Stimulated activated CD4-positive, alpha-beta T cell treated with anti-CD3 and anti-CD28 coated beads, Interleukin-2, amount 100 ng/mL, for 48 hours (primary cell): ENCODE measurements around the gene SORL1.
"Not testable (repeated sequence)": the region's sequence is repeated elsewhere in the genome, so short reads cannot be mapped to it uniquely, and the experiment has no call there.

Experiments used
- DNase-seq, 2 donors: peaks; one replicate each; pipeline ENCODE4 v3.0.0-alpha.2; 2020

Gene SORL1

DNA sequence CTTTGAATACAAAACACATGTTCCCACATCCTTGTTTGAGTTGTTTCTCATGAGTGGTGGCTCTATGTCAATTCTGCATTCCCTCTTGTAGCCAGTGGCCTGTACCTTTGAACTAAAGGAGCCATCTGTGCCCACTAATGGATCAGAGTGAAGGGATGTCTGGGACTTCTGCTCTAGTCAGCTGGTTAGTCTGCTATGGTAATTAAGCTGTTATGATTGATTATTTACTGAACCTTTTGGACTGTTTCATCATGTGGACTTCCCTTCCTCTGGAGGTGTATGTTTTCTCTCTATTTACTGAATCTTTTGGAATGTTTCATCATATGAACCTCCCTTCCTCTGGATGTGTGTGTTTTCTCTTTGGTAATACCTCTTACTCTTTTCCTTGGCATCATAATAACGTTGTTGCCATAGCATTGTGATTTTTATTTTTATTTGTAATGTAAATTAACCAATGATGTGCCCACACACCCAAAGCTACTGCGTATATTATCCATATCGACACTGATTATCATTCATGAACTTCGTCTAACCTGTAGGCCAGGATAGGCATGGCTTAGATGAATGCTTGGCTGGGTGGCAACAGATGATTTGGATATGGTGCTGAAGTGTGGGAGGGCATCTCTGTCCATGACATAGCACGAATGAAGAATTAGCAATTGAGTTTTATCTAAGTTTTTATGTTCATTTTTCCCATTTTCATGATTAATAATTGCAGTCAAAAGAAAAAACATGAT is 113.0 kb downstream of the SORL1 start:
- no peak for DNase-seq

DNA sequence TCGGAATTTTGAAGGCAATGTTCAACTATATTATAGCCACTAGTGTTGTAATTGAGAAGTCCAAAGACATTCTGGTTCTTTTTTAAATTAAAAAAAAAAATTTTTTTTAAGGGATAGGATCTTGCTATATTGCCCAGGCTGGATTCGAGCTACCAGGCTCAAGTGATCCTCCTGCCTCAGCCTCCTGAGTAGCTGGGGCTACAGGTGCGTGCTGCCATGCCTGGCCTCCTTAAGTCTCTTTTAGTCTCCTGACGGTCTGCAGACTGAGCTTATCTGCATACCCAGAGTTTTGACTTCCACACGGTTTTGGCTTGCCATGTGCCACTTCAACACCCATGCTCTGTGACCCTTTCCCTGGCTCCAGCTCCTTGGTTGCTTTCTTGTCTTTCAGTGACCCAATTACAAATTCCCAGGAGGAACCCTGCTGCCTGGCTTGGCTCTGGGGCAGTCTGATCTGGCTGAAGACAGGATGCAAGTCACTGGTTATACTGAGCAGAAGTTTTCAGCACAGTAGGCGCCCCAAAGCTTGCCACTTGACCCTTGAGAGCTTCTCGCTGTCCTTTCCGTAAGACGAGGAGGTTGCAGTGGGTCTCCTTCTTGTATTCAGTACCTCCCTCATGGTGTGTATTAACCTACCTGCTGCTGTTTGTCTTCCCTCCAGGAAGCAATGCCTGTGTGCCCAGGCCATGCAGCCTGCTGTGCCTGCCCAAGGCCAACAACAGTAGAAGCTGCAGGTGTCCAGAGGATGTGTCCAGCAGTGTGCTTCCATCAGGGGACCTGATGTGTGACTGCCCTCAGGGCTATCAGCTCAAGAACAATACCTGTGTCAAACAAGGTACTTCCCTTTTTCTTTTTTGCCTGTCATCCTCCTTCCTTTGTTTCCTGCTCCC is 114.4 kb downstream of the SORL1 start:
- DNase-seq, result no peak

DNA sequence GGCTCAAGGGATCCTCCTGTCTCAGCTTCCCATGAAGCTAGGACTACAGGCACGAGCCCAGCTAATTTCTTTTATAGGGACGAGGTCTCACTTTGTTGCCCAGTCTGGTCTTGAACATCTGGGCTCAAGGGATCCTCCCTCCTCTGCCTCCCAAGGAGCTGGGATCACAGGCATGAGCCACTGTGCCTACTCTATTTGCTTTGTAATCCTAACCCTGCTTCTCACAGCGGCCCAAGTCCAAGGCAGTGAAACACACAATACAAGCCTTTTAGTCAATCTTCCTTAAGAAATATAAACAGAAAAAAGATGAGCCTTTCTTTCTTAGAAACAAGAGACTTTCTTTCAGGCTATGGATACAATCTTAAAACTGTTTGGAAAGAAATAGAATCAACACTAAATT is 115.9 kb downstream of the SORL1 start:
- DNase-seq, result no peak

- not testable (repeated sequence) for DNase-seq
Observed at GRCh38 chr11:121569332-121570299, 117.5 kb downstream of the SORL1 start.

DNA sequence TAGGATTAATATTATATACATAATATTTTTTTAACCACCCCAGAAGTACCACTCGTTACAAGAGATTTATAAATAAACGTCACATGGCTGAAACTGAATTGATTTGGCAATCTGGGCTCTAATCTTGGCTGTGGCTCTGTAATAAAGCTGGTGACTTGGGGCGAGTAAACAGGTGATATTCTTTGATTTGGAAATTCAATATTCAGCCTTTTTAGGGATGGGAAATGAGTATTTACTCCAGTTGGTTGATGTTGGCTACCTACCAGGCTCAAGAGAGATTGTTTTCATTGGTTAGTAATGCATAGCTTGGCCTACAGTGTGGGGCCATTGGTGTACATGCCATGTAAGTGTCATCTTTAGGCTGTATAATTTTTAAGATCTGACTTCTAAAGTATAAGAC is 118.3 kb downstream of the SORL1 start:
- DNase-seq, result no peak

- no peak for DNase-seq
Observed at GRCh38 chr11:121571506-121571905, 119.4 kb downstream of the SORL1 start.

GRCh38 chr11:121572571-121573059 is 120.5 kb downstream of the SORL1 start:
- DNase-seq, result no peak

- DNase-seq, result no peak
Observed at GRCh38 chr11:121574801-121575200, 122.7 kb downstream of the SORL1 start.

DNA sequence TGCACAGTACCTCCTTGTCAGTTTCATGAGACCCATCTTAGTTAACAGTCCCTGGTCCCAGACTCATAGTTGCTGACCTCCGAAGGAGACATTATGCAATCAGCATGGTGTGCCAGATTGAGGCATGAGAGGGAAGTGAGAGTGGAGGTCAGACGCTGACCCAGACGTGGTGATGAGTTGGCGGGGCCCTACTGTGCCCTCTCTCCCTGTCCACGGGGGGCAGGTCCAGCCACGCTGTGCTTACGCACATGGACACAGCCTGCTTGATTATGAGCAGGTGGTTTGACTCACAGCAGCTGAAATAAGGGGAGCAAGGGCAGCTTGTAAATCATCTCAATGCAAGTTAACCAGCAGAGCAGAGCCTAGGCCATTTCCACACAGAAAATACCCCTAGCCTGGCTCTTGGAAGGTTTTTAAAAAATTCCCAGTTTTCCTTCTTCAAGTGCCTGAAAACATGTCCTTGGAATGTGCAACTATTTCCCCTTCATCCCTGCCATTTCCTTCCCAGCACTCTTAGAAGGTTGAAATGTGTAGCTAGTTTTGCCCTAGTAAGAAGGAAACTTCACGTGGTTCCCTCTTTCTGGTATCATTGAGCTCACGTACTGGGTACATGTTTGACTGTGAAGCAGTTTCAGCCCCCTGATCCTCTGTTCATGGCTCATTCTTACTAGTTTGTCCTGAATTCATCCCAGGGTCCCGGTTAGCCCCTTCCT is 123.3 kb downstream of the SORL1 start:
- DNase-seq, result no peak

DNA sequence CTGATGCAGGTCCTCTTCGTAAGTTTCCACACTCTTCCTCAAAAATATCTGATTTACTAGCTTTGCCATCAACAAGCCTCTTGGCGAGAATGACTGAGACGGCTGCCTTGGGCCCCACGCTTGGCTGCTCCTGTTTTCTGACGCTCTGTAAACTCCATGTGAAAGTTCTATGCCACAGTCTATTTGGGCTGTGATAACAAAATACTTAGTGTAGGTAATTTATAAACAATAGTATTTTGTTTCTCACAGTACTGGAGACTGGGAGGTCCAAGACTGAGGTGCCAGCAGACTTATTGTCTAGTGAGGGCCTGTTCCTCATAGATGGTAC is 123.8 kb downstream of the SORL1 start:
- DNase-seq, result no peak

DNA sequence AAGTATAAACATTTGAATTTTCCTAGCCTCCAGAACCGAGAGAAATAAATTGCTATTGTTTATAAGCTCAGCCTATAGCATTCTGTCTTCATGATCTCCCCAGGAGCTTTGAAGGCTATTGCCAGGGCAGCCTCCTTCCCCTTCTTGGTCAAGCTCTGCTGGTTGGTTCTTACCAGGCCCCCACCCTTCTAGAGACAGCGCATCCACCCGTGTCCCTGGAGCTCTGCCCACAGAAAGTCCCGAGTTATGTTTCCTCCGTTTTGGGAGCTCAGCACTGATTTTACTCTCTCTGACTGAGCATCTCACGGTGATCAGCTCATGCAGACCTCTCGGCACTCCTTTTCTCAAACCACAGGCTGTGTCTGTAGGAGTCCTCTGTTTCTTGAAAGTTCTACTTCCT is 124.4 kb downstream of the SORL1 start:
- DNase-seq, result no peak

DNA sequence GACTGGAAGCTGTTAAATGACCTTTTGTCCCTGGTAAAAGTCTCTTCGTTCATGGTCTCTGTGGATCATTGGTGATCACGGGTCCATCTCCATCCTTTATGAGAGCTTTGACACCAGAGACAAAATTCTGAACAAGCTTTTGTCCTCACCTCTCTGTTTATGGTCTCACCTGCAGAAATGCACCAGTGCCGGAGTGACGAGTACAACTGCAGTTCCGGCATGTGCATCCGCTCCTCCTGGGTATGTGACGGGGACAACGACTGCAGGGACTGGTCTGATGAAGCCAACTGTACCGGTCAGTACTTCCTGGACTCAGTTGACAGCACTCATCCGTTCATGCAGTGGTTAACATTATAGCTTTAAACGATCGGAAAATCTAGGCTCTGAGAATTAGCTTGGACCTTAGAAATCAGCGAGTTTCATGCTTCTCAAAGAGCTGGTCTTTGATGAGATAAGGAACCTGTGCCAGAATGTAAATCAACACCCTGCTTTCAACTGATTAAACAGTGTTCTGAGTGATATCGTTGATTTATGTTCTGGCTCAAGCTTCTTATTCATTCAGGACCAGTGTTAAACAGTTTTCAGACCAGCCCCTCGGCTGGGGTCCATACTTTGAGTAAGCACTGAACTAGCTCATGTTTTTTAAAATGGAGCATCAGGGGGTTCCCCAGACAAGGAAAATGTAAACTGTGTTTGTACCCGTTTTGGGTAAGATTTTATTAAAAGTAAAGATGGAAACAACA is 125.2 kb downstream of the SORL1 start:
- DNase-seq, result no peak

DNA sequence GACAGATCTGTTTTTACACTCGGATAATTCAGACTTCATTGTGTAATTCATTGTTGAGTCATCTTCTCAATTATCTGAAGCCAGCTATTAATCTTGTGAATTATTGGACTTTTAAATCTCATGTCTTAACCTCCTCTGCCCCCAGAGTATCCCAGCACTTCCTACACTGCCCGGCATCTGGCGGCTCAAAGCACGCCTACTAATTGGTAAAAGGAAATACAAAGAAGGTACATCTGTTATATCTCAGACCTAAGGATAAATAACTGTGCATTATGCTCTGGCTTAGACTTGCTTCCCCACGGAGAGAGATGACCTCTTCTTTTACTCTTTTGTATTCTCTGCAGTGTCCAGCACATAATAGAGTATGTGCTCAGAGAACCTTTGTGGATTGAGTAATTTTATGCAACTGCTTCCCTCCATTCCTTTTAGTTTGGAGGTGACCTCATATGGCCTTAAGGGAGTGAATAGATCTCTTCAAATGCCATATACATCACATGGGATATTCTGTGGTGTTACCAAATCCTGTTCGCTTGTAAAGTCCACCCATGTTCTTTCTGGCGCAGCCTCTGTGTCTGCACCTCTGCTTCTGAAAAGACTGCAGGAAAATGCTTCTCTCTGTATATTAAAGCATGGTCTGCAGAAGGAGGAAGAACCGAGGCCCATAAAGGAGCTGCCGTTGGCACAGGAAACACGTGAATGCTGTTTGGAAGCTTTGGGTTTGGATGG is 126.3 kb downstream of the SORL1 start:
- no peak for DNase-seq

- no peak for DNase-seq
Observed at GRCh38 chr11:121580154-121580553, 128.0 kb downstream of the SORL1 start.

DNA sequence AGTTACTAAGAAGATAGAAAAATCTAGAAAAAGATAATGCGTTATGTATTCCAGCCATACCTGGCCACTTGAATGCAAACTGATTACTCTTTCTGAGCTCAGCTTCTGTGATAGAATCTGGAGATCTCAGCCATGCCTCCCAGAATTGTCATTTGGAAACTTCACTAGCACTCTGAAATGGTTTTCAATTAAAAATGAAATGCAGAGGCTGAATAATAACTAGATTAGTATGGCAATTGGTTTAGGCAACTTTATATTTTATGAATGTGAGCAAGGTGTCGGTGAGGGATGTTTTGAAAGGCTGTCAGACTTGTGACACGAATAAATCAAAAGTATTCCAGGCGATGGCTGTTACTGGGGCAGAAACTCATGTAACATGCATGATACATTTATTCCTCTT is 129.5 kb downstream of the SORL1 start:
- no peak for DNase-seq

- DNase-seq, result no peak
Observed at GRCh38 chr11:121582296-121582695, 130.2 kb downstream of the SORL1 start.

DNA sequence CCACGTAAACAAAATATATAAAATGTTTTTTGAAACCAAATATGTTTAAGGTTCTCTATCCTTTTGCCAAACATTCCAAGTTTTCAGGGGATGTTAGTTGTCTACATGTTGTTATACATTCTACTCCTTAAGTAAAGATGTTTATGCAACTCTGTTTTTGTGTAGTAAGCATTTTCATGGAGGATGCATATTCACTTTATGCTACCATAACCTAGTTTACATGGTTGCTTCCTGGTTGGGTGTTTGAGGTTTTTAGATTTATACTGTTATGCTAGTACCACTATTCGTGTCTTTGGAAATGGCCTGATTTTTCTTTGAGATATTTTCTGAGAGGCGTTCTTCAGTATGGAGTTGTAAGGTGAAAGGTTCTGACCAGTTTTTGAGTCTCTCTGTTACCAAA is 131.7 kb downstream of the SORL1 start:
- DNase-seq, result no peak

- DNase-seq, result no peak
Observed at GRCh38 chr11:121586750-121587149, 134.6 kb downstream of the SORL1 start.

DNA sequence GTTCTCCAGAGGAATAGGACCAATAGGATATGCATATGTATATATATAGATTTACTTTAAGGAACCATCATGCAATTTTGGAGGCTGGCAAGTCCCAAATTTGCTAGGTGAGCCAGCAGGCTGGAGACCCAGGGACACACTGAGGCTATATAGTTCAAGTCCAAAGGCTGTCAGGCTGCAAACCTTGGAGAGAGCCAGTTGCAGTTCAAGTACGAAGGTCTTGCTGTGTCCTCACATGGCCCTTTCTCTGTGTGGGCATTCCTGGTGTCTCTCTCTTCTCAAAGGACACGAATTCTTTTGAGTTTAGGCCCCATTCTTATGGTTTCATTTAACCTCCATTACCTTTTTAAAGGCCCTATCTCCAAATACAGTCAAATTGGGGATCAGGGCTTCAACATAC is 135.1 kb downstream of the SORL1 start:
- no peak for DNase-seq

DNA sequence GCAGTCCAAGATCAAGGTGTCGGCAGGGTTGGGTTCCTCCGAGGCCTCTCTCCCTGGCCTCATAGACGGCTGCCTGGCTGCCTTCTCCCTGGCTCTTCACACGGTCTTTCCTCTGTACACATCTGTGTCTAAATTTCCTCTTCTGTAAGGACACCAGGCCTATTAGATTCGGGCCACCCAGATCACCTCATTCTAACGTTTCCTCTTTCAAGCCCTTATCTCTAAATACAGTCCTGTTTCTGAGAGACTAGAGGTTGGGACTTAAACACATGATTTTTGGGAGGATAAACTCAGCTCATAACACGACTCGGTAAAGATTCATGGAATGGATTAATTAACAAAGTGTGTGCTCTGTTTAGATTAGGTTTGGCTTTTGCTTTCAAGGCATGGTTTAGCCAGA is 136.6 kb downstream of the SORL1 start:
- DNase-seq, result no peak
